Sigmoid colon (tissue), 4 donors: ENCODE results near the gene EML3.

Experiments used
- CTCF ChIP-seq, 4 experiments: fragments of 450-650 bp in 3 of 4; fragments of 200-600 bp in 1 of 4; IDR thresholded peaks; one replicate each; pipeline ENCODE4 v1.5.1; 2016 to 2019; ENCODE audit warnings: antibody characterized with exemption in 4 of 4, mild to moderate bottlenecking in 3 of 4, moderate library complexity in 2 of 4
- EP300 ChIP-seq, 4 donors: sonication (generic); formaldehyde crosslinking; IDR thresholded peaks; one replicate each; pipeline ENCODE4 v1.6.1; 2017; ENCODE audit warnings: antibody characterized with exemption in 4 of 4
- POLR2A ChIP-seq, 2 donors: fragments of 450-650 bp; IDR thresholded peaks; one replicate each; pipeline ENCODE4 v1.6.1; 2016; ENCODE audit warnings: antibody characterized with exemption in 2 of 2, mild to moderate bottlenecking in 2 of 2, moderate library complexity in 2 of 2
- POLR2AphosphoS5 ChIP-seq, 4 donors: sonication (generic); formaldehyde crosslinking; IDR thresholded peaks; one replicate each; pipeline ENCODE4 v1.6.1; 2017; ENCODE audit warnings: antibody characterized with exemption in 4 of 4

GRCh38 chr11:62599069-62599696 lies 13.4 kb downstream of the EML3 start:
- TF ChIP-seq POLR2A (IDR thresholded peaks at IDR 0.05) (no peak), CTCF (IDR thresholded peaks at IDR 0.05) (no peak), EP300 (IDR thresholded peaks at IDR 0.05) (no peak), POLR2AphosphoS5 (IDR thresholded peaks at IDR 0.05) (peak in 3 of 4 donors; percentile 69 to 77 (median 76))
